ENCODE results near the gene CHCHD3. TPM values are rescaled to one million over a fixed set of nuclear protein-coding genes. Genes with fewer than 3 reads are reported as not detected.

Gene CHCHD3
- total RNA-seq, 2 experiments from 2014 or later = 83.5 to 83.8 TPM

DNA sequence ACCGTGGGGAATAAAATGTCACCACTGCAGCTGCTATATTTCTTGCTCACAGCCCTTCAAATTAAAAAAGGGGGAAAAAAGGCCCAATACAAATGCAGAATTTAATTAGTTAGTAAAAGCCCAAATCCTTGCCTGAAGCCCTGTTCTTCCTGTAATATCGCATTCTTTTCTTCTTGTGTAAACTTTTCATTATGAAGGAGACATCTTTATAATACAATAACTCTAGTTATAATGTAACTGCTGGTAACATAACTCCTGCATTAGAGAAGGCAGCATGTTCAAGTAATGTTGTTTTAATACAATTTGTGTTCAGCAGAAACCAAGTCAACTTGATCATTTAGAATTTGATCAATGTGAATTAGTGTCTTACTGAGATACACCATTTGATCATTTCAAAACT, 250.9 kb downstream of the CHCHD3 start:
- intact Hi-C loops (cut with micrococcal nuclease; ENCODE audit: unreplicated experiment) = no loop called here
- CTCF ChIA-PET (ENCODE audit: unreplicated experiment) = no interaction called here
- BruUV-seq (replicated peaks) = no TSS peak

DNA sequence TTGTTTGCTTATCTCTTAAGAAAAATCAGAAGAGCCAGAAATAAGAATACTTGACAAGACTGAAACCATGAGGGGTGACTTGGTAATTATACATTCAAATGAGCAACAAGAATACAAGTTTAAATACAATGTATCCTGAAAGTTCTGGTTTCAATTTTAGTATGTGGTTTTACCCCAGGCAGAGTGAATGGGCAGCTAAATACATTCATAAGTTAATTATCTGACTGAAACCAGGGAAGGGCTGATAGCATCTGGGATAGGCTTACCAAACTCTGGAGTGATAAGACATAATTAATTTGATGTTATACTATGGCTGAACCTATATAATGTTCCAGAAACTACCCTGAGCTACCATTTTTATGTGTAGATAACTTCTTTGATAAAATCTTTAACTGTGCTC, 253.4 kb downstream of the CHCHD3 start:
- intact Hi-C loops (cut with micrococcal nuclease; ENCODE audit: unreplicated experiment) = no loop called here
- no peaks in the 10 kb centered on the region for H3K9me3 ChIP-seq (ENCODE audit: low read length)

More for the DNA sequence above, 250.9 kb downstream of the CHCHD3 start:
- no peaks in the 10 kb centered on the region for H3K9me3 ChIP-seq (ENCODE audit: low read length)
- no peaks in the 10 kb centered on the region for H3K9me2 ChIP-seq (ENCODE audit: insufficient read depth, low read length)
- H3K27ac ChIP-seq (ENCODE audit: low read depth, low read length, poor library complexity, severe bottlenecking) = no peak overlapping the region
- DNase-seq (ENCODE audit: low spot score) = no peak
- TF ChIP-seq EZH2phosphoT487 (IDR thresholded peaks at IDR 0.05; ENCODE audit: borderline replicate concordance, low read depth, low read length) = no peak
- TF ChIP-seq, protein P1, sequence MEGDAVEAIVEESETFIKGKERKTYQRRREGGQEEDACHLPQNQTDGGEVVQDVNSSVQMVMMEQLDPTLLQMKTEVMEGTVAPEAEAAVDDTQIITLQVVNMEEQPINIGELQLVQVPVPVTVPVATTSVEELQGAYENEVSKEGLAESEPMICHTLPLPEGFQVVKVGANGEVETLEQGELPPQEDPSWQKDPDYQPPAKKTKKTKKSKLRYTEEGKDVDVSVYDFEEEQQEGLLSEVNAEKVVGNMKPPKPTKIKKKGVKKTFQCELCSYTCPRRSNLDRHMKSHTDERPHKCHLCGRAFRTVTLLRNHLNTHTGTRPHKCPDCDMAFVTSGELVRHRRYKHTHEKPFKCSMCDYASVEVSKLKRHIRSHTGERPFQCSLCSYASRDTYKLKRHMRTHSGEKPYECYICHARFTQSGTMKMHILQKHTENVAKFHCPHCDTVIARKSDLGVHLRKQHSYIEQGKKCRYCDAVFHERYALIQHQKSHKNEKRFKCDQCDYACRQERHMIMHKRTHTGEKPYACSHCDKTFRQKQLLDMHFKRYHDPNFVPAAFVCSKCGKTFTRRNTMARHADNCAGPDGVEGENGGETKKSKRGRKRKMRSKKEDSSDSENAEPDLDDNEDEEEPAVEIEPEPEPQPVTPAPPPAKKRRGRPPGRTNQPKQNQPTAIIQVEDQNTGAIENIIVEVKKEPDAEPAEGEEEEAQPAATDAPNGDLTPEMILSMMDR (conservative IDR thresholded peaks at IDR 0.05; ENCODE audit: low read length) = no peak
- no peaks in the 10 kb centered on the region for H4K20me1 ChIP-seq (ENCODE audit: insufficient read depth, low read length)
- H3K36me3 ChIP-seq (ENCODE audit: insufficient read depth, low read length) = peaks cover 30% of the 10 kb centered on the region
- POLR2A ChIA-PET = interaction anchor here (1.0 to 1.5 kb wide), 2 partner anchors 9 to 16 kb away, joined by 3 read pairs; no protein-coding TSS in a partner anchor
- H3K4me2 ChIP-seq (ENCODE audit: low read length) = no peak overlapping the region
- no peak overlapping the region for H2AFZ ChIP-seq (ENCODE audit: low read length)
- H3K79me2 ChIP-seq (ENCODE audit: insufficient read depth, low read depth, low read length) = no peaks in the 10 kb centered on the region
- H3K4me3 ChIP-seq (ENCODE audit: low read depth, low read length, poor library complexity, severe bottlenecking) = no peak overlapping the region
- H3K4me1 ChIP-seq (ENCODE audit: insufficient read depth, low read length, poor library complexity, severe bottlenecking) = no peaks in the 10 kb centered on the region

More for the DNA sequence above, 253.4 kb downstream of the CHCHD3 start:
- CTCF ChIA-PET (ENCODE audit: unreplicated experiment) = no interaction called here
- no peak for DNase-seq (ENCODE audit: low spot score)
- BruUV-seq (replicated peaks) = no TSS peak
- POLR2A ChIA-PET = interaction anchor here (0.6 to 1.0 kb wide), 2 partner anchors 27 to 426 kb away, joined by 3 read pairs; no protein-coding TSS in a partner anchor
- no peak overlapping the region for H2AFZ ChIP-seq (ENCODE audit: low read length)
- H3K27ac ChIP-seq (ENCODE audit: low read depth, low read length, poor library complexity, severe bottlenecking) = no peak overlapping the region
- no peaks in the 10 kb centered on the region for H3K9me2 ChIP-seq (ENCODE audit: insufficient read depth, low read length)
- H3K36me3 ChIP-seq (ENCODE audit: insufficient read depth, low read length) = peaks cover 14% of the 10 kb centered on the region; the same call in 1 of the 2 replicates
- TF ChIP-seq, protein P1 (conservative IDR thresholded peaks at IDR 0.05; ENCODE audit: low read length) = no peak
- no peak for TF ChIP-seq EZH2phosphoT487 (IDR thresholded peaks at IDR 0.05; ENCODE audit: borderline replicate concordance, low read depth, low read length)
- H4K20me1 ChIP-seq (ENCODE audit: insufficient read depth, low read length) = no peaks in the 10 kb centered on the region
- no peaks in the 10 kb centered on the region for H3K79me2 ChIP-seq (ENCODE audit: insufficient read depth, low read depth, low read length)
- no peaks in the 10 kb centered on the region for H3K4me1 ChIP-seq (ENCODE audit: insufficient read depth, low read length, poor library complexity, severe bottlenecking)
- H3K4me3 ChIP-seq (ENCODE audit: low read depth, low read length, poor library complexity, severe bottlenecking) = no peak overlapping the region
- H3K4me2 ChIP-seq (ENCODE audit: low read length) = no peak overlapping the region
